ENCODE measurements around the gene PRR13.

Gene PRR13

GRCh38 chr12:53465679-53466078 is 24.1 kb downstream of the PRR13 start:
- TF ChIP-seq, protein P1, sequence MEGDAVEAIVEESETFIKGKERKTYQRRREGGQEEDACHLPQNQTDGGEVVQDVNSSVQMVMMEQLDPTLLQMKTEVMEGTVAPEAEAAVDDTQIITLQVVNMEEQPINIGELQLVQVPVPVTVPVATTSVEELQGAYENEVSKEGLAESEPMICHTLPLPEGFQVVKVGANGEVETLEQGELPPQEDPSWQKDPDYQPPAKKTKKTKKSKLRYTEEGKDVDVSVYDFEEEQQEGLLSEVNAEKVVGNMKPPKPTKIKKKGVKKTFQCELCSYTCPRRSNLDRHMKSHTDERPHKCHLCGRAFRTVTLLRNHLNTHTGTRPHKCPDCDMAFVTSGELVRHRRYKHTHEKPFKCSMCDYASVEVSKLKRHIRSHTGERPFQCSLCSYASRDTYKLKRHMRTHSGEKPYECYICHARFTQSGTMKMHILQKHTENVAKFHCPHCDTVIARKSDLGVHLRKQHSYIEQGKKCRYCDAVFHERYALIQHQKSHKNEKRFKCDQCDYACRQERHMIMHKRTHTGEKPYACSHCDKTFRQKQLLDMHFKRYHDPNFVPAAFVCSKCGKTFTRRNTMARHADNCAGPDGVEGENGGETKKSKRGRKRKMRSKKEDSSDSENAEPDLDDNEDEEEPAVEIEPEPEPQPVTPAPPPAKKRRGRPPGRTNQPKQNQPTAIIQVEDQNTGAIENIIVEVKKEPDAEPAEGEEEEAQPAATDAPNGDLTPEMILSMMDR (IDR thresholded peaks at IDR 0.05; ENCODE audit: insufficient read depth, low read depth, low read length, missing control alignments), result no peak
- H3K4me3 ChIP-seq (ENCODE audit: low read depth, low read length), result no peak overlapping the region
- DNase-seq (ENCODE audit: low read depth), result no peak

- H3K4me3 ChIP-seq (ENCODE audit: low read depth, low read length), result no peak overlapping the region
- TF ChIP-seq, protein P1 (IDR thresholded peaks at IDR 0.05; ENCODE audit: insufficient read depth, low read depth, low read length, missing control alignments), result no peak
- no peak for DNase-seq (ENCODE audit: low read depth)
Observed at GRCh38 chr12:53466640-53467039, 25.1 kb downstream of the PRR13 start.

DNA sequence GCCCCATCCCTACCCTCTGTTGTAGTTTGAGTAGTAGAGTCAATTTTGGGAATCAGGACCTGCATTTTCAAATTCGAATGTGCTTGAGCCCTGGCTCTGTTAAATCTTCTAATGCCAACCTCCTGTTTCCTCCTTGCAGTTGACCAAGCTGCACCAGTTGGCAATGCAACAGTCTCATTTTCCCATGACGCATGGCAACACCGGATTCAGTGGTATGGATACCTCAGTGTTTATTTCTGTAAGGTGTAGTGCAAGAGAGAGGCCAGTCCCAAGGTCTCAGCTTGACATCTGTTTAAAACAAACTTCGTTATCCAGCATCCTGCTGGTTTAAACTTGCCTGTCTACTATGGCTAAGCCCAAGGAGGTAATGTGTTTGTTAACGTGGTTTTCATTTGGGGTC is 25.5 kb downstream of the PRR13 start:
- no peak for DNase-seq (ENCODE audit: low read depth)
- TF ChIP-seq, protein P1 (IDR thresholded peaks at IDR 0.05; ENCODE audit: insufficient read depth, low read depth, low read length, missing control alignments), result no peak
- no peak overlapping the region for H3K4me3 ChIP-seq (ENCODE audit: low read depth, low read length)

DNA sequence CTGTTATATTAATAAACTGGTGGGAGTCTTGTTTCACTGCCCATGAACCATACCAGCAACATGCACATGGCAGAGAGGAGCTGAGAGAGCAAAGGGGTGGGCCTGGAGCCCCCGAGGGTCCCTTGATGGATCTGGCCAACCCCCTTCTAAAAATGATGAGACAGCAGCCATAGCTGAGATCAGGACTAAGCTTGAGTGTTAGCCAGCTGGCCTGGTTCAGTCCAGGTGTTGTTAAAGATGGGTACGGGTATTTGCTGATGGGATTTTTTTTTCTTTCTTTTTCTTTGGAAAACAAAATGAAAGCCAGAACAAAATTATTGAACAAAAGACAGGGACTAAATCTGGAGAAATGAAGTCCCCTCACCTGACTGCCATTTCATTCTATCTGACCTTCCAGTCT is 26.3 kb downstream of the PRR13 start:
- DNase-seq (ENCODE audit: low read depth), result no peak
- TF ChIP-seq, protein P1 (IDR thresholded peaks at IDR 0.05; ENCODE audit: insufficient read depth, low read depth, low read length, missing control alignments), result no peak

DNA sequence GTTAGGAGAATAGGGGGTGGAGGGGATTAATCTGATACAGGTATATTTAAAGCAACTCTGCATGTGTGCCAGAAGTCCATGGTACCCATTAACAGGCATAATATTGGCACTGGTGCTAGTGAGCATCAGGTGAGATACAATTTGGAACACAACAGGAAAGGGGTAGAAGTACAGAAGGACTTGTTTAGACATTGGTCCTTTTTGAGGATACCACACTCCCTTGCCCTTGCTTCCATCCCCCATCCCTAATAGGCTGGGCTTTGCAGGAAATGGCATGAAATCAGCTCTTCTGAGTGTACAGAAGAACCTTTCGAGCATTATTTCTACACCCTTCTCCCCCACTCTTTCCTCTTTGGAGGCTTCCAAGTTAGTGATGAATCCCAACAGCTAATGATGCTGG is 26.7 kb downstream of the PRR13 start:
- TF ChIP-seq, protein P1 (IDR thresholded peaks at IDR 0.05; ENCODE audit: insufficient read depth, low read depth, low read length, missing control alignments), result no peak
- no peak overlapping the region for H3K4me3 ChIP-seq (ENCODE audit: low read depth, low read length)
- DNase-seq (ENCODE audit: low read depth), result no peak

More for the DNA sequence above, 26.3 kb downstream of the PRR13 start:
- H3K4me3 ChIP-seq (ENCODE audit: low read depth, low read length), result no peak overlapping the region

DNA sequence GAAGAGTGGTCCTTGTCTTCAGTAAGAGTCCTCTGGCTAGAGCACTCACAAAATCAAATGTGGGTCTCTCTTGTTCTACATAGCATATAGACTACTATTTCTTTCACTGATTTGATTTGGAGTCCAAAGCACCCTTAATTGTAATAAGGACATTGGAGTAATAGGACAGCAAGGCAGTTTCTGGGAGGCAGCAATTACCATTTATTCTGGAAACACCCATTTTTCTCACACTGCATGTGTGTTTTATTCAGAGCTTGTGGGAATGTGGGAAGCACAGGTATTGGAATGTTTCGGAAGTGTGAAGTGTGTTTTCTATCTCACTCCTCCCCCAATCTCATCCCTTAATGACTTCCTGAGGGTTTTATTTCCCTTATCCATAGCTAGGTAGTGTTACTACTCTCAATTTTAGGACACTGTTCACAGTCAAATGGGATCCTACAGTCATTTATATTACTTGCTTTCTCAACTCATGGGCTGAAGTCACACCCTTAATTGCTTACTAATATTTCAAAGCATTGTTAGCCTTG is 30.6 kb downstream of the PRR13 start:
- no peak overlapping the region for H3K4me3 ChIP-seq (ENCODE audit: low read depth, low read length)
- TF ChIP-seq, protein P1 (IDR thresholded peaks at IDR 0.05; ENCODE audit: insufficient read depth, low read depth, low read length, missing control alignments), result no peak
- no peak for DNase-seq (ENCODE audit: low read depth)

DNA sequence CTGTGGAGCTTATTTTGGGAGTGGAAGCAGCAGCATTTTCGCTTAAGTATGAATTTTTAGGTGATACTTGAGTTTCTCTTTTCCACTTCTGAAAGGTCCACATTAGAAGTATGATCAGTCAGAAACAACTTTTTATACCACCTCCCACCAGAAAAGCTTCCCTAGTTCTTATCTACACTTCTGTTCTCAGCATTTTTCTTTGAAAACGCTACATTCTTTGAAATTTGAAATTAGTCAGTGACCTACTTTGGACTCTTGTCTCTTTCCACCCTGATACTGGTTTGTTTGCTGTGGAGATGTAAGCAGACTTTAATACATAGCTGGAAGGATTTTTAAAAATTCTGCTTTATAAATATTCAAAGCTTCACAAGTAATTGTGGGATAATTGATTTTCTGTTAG is 32.5 kb downstream of the PRR13 start:
- TF ChIP-seq, protein P1 (IDR thresholded peaks at IDR 0.05; ENCODE audit: insufficient read depth, low read depth, low read length, missing control alignments), result no peak

More for the DNA sequence above, 32.5 kb downstream of the PRR13 start:
- DNase-seq (ENCODE audit: low read depth), result no peak
- H3K4me3 ChIP-seq (ENCODE audit: low read depth, low read length), result no peak overlapping the region

All from GM12865 (cell line).